Lung (tissue), 12 donors: ENCODE results near the gene KIF1A. TPM values are rescaled to one million over a fixed set of nuclear protein-coding genes. Genes with fewer than 3 reads are reported as not detected.

Source experiments
- ATAC-seq: fragments of 200-7000 bp; cut with Tn5 transposase; one replicate; pipeline ENCODE4 v1.9.1; 2020; ENCODE audit warnings: moderate number of reproducible peaks; ENCODE audit not compliant: insufficient read depth, low FRiP score
- DNase-seq, 3 donors: peaks; one replicate each; pipeline ENCODE4 v3.0.0-alpha.2; 2013 to 2017
- H3K27ac ChIP-seq, 2 donors: one replicate each; pipeline ENCODE4 v1.5.1; 2013; ENCODE audit warnings: mild to moderate bottlenecking in 2 of 2, moderate library complexity in 2 of 2, control low read depth in 1 of 2, inconsistent platforms in 1 of 2, low read depth in 1 of 2, low read length in 1 of 2
- H3K27me3 ChIP-seq, 3 donors: one replicate each; pipeline ENCODE4 v1.5.1; 2013; ENCODE audit warnings: low read length in 2 of 3; ENCODE audit not compliant: control insufficient read depth in 3 of 3, insufficient read depth in 3 of 3
- H3K36me3 ChIP-seq, 4 donors: one replicate each; pipeline ENCODE4 v1.5.1; 2013; ENCODE audit warnings: low read length in 4 of 4, mild to moderate bottlenecking in 1 of 4, moderate library complexity in 1 of 4; ENCODE audit not compliant: control insufficient read depth in 4 of 4, insufficient read depth in 4 of 4
- H3K4me1 ChIP-seq, 5 donors: one replicate each; pipeline ENCODE4 v1.5.1; 2013; ENCODE audit warnings: low read length in 5 of 5, mild to moderate bottlenecking in 2 of 5, moderate library complexity in 1 of 5; ENCODE audit not compliant: control insufficient read depth in 5 of 5, insufficient read depth in 5 of 5
- H3K4me3 ChIP-seq: one replicate; pipeline ENCODE4 v1.5.1; 2013; ENCODE audit warnings: mild to moderate bottlenecking, control low read depth, moderate library complexity
- H3K9ac ChIP-seq, 2 donors: one replicate each; pipeline ENCODE4 v1.5.1; 2013; ENCODE audit warnings: low read length in 2 of 2, control low read depth in 1 of 2; ENCODE audit not compliant: insufficient read depth in 1 of 2
- H3K9me3 ChIP-seq, 4 donors: one replicate each; pipeline ENCODE4 v1.5.1; 2013; ENCODE audit warnings: low read length in 3 of 4, mild to moderate bottlenecking in 1 of 4, moderate library complexity in 1 of 4; ENCODE audit not compliant: control insufficient read depth in 4 of 4, insufficient read depth in 3 of 4
- CTCF ChIP-seq: IDR thresholded peaks from 2 replicates; pipeline ENCODE4 v1.5.1; 2012; ENCODE audit warnings: mild to moderate bottlenecking; ENCODE audit errors: control extremely low read depth, extremely low read depth
- WGBS, 2 donors: extraction: QIAGEN DNeasy Blood & Tissue Kit; methylation state at CpG; one replicate each; pipeline ENCODE4 v1.1.7; 2013; 5-methylcytosine and 5-hydroxymethylcytosine counted together
- polyA plus RNA-seq, 2 donors: library from polyadenylated mRNA; stranded (reverse); fragments of 200-250 nt; gene quantifications; one replicate each; pipeline ENCODE4 v1.2.1, GENCODE V29; 2013
- total RNA-seq, 2 donors: library from RNA; depleted of rRNA in 1 of 2; stranded (reverse); fragments of >200 nt in 1 of 2; gene quantifications; one replicate each; pipeline ENCODE4 v1.2.1, GENCODE V29; 2014 to 2021
- donor health status: control.
- donor health status: control.
- donor health status: Bipolar disorder and iron deficiency.
- donor health status: healthy.
- donor health status: DM: yes; HTN: yes; CAD: no.

Gene KIF1A
- total and polyA plus RNA-seq, 4 donors = 0.14 to 2.3 (median 0.46) TPM

- peaks cover 0 to 45% (median 17%) of the 10 kb centered on the region in 5 donors for H3K4me1 ChIP-seq
- H3K4me3 ChIP-seq = no peak overlapping the region
- H3K27me3 ChIP-seq = no peaks in the 10 kb centered on the region
- ATAC-seq (no peak), DNase-seq (no peak)
- H3K27ac ChIP-seq = no peak overlapping the region
- H3K9ac ChIP-seq = no peak overlapping the region
- TF ChIP-seq CTCF = no peak
- WGBS, 2 donors = 83 to 93% methylated on average over 11 of the region's 11 CpGs
- no peaks in the 10 kb centered on the region for H3K36me3 ChIP-seq
- H3K9me3 ChIP-seq = no peaks in the 10 kb centered on the region
Observed at GRCh38 chr2:240795454-240795853, 24.6 kb downstream of the KIF1A start.

GRCh38 chr2:240794178-240794721 lies 25.8 kb downstream of the KIF1A start:
- DNase-seq (no peak), ATAC-seq (no peak)
- WGBS, 2 donors = 77 to 85% methylated on average over 17 of the region's 17 CpGs
- Histone ChIP-seq H3K9ac (no peak overlapping the region), H3K4me3 (no peak overlapping the region), H3K36me3 (no peaks in the 10 kb centered on the region), H3K27me3 (no peaks in the 10 kb centered on the region), H3K9me3 (no peaks in the 10 kb centered on the region), H3K27ac (no peak overlapping the region), H3K4me1 (peaks cover 0 to 33% (median 13%) of the 10 kb centered on the region in 5 donors)
- TF ChIP-seq CTCF = no peak

- Histone ChIP-seq H3K36me3 (no peaks in the 10 kb centered on the region), H3K9me3 (no peaks in the 10 kb centered on the region), H3K4me3 (no peak overlapping the region), H3K4me1 (peaks cover 0 to 28% (median 7%) of the 10 kb centered on the region in 5 donors), H3K27ac (no peak overlapping the region), H3K27me3 (no peaks in the 10 kb centered on the region), H3K9ac (no peak overlapping the region)
- DNase-seq (no peak), ATAC-seq (no peak)
- no peak for TF ChIP-seq CTCF
- WGBS, 2 donors = 77 to 85% methylated on average over 21 of the region's 21 CpGs
Observed at GRCh38 chr2:240793313-240794177, 26.5 kb downstream of the KIF1A start.
